Globus pallidus (tissue), 1 donor: ENCODE results near the gene DCLK3.

ENCODE experiments used
- DNase-seq: peaks from one replicate; pipeline ENCODE4 v3.0.0-alpha.2; 2015; ENCODE audit warnings: low spot score

DCLK3 gene

DNA sequence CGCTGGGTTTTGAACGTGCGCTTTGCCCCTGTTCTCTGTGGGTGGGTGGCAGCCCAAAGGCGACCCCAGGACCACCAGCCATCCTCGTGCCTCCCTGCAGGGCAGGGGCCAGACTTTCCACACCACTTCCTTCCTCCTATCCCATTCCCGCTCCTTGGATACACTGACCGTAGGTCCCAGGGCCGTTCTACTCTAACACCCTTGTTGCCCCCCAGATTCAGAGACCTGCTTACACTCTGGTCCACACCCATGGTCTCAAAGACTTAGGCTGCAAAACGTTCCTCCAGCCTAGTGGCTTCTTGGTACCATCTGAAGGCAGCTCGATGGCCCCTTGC is 318 bp upstream of the DCLK3 start:
- no peak for DNase-seq

DNA sequence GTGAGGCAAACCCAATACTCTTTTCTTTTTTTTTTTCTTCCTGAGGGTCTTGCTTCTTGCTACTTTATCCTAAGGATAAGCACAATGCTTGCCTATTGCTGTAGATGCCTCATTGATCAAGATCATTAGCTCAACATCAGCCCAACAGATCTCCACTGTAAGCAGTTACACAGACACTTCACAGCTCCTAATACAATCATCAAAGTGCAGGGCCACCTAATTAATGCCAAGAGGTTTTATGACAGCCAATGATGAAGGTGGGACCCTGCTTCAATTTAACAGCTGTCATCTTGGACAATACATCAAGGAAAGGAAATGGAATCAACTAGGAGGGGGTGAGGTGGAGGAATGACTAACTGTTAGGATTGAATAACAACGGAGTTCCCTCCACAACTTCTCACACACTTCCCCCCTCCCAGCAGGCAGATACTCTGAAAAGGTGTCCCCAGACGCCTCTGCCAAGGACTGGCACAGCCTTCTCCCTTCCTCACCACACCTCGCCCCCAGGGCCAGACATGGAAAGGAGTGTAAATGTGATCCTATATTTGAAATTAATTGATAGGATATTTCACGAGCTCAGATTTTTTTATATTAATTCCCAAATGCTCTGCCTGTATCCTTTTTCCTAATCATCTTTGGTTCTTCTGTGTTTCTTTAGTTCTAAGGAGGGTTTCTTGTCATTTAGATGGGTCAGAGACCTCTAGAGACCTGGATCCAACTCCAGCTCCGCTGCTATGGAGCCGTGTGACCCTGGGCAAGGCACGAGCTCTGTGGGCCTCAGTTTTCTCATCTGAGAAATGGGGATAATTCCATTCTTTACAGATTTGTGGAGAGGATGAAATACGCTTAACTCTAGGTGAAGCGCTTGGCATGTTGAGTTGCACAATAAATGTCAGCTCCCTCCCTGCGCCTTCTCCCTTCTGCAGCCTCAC is 1.2 kb downstream of the DCLK3 start:
- DNase-seq = no peak

DNA sequence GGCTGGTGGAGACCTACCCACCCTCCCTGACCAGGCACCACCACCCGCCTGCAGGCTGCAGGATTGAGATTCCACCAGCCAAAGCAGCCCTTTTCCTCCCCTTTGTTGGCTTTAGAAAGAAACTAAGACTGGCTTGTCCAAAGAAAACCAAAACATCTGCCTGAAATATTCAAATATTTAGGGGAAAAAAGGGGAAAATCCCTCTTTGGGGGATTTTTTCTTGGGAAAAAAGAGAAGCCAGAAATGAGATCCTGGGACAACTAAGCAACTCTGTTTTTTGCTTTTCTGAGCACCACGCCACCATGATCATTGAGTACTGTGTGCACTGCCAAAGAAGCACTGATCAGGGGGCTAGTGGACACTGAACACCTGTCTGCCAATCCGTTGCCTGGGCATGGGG is 2.6 kb downstream of the DCLK3 start:
- no peak for DNase-seq

DNA sequence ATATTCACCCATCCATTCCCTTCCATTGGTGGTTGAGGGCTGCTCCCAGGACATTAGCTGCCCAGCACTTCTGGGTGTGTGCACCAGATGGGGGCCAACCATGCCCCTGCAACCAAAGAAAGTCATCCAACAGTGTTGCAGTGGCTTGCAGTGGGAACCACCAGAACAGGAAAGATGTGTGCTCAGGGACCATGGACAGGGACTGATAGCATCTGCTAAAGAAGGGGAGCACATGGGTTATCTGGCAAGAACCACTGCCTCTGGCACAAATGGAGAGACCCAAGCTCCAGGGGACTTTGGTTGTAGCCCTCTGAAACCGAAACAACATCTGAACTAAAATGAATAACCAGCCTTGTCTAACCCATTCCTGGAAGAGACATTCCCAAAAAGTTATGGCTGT is 8.1 kb downstream of the DCLK3 start:
- no peak for DNase-seq

DNA sequence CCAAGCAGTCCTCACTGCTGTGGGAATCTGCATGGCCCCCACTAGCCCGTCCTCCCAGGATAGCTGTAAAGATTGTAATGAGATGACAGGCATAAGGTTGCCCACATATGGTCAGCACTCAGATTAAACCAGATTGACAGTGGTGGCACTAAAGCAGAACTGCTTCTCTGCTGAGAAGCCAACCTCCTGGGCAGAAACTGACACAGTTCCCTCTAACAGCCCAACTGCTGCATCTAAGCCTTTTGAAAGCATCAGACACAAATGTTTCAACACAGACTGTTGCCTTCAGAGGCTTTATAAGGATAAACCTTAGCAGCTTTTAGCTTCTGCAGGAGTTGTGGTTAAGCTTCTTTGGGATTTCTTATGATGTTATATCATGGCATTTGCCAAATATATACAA is 13.0 kb downstream of the DCLK3 start:
- DNase-seq = no peak

DNA sequence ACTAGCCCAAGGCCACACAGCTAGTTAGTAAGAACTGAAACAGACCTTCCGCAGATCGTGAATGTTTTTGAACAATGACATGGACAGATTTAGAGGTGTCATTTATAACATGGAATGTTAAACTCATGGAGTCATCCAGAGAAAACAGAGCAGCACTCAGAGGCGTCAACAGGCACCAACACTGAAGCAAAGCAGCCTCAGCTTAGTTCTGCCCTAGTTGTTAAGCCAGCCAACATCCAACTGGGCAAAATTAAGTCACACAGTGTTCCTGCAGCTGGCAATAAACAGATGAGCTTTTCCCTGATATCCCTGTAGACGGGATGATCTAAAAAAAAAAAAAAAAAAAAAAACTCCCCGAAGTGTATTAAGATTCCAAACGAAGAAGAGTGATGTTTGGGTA is 13.6 kb downstream of the DCLK3 start:
- DNase-seq = no peak

DNA sequence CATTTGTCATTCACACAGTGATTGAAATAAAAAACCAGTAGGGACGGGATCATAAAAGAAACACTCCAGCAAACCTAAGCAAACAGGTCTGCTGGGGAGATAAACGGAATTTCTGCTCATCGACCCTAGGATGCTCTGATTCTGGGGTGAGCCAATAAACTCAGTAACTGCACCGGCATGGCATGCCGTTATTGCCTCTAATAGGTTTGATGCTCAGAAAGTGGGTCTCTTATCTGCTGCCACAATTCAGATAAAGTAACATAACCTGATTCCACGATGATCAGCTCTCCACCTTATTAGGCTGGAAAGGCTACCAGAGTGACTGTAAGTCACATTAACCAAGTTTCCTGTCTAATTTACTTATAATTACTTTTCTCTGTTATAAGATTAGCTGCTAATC is 19.6 kb downstream of the DCLK3 start:
- no peak for DNase-seq

DNA sequence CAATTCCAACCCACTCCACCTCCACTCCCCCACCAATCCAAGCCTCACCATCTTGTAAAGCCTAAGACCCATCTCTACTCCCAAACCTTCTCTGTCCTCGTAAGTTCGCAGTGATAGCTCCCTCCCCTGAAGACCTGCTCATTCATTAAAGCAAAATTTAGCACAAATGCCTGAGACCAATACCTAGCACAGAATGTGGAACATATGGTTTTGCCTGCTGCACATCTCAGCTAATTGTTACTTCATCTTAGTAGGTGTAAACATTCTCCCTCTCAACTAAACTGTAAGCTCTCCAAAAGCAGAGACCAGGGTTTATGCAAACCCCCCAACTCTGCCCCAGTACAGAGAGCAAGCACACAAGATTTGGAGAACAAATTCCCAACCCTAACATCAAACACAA is 20.5 kb downstream of the DCLK3 start:
- no peak for DNase-seq

DNA sequence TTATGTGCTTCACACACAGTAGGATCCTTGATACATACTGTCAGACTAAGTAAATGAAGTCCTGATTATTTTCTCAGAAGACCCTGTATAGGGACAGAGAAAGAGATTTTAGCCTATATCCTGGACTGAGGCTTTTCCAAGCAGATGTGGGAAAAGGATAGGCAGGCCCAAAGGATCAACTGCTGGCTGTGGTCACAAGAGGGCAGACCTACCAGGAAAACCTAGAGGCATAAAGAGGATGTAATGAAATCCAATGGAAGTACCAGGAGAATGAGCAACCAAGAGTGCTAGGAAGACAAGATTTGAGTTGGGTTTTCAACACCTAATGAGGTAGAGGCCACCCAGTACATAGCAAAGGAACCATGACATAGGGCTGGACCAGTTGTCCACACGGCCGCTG is 23.1 kb downstream of the DCLK3 start:
- DNase-seq = no peak

DNA sequence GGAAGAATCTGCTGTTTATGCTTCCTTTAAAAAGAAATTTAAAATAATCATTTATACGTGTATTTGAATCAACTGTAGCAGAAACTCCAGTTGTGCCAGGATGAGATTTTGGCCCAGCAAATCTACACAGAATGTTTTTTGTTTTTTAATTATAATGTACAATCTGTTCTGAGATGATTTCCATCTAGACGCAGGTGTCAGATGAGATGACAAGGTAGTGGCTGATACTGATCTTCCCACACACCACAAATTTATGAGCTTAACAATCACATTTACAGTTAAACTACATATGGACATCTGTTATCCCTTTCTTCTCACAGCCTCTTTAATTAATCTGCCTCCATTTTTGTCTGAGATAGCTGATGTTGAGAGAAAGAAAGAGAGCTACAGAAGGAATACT is 23.6 kb downstream of the DCLK3 start:
- no peak for DNase-seq

DNA sequence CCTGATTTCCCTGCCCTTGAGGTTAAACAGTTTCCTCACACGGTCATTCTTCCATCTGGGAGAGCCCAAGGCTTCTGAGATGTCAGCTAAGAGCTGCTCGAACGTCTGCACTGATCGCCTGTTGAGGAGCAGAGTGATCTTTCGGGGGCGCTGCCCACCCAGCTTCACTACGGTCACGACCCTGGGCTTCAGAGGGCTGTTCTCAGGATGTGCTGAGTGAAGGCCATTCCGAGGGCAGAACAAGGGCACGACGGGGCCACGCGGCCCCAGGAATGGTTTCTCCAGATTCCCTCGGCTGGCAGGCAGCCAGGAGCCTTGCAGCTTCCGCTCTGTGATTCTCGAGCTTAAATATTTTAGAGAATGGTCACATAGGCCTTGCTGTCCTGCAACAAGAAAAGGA is 25.7 kb downstream of the DCLK3 start:
- DNase-seq = no peak

DNA sequence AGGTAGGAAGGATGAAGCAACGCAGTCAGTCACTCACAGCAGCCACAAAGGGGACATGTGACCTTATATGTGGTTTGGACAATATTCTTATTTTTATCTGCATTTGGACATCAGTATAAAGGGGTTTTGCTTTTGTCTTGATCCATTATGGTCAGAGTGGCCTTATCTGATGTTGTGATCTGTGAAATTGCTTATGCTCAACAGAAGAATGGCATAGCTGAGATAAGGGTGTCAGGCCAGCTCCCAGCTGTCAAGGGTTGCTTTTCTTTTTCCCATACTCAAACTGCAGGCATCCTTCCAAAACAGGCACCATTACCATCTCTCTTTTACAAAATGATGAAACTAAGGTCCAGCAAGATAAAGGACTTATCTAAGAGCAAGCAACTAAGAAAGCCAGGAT is 28.1 kb downstream of the DCLK3 start:
- DNase-seq = no peak

DNA sequence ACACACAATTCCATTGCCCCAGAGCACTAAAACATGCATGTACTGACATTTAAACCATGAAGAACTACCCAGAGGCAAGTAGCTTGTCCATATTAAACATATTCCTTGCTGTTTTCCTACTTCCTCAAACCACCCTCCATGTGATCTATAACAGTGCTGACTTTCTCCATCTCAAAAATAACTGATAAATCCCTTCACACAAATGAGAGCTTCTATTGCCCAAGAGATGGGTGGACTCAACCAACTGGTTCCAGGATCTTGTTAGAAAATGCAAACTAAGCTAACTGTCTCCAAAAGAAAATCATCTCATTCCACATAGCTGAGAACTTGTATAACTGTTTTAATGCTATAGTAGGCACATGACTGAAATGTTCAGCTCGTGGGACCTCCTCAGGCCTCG is 29.6 kb downstream of the DCLK3 start:
- DNase-seq = no peak

DNA sequence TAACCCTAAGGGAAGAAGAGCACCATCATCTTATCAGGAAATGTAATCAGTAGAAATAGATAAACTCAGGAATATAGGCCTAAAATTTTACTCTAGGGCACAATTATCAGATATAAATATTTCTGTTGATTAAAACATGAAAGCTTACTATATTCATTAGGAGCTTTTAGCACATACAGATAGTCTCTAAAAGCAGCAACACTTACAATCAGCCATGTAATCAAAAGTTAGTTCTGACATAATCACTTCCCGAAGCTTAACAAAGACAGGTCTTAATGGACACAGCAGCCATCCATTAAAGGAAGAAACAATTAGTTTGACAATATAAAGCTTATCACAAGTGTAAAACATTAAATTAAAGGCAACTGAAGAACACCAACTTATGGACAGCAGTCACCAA is 30.6 kb downstream of the DCLK3 start:
- no peak for DNase-seq

DNA sequence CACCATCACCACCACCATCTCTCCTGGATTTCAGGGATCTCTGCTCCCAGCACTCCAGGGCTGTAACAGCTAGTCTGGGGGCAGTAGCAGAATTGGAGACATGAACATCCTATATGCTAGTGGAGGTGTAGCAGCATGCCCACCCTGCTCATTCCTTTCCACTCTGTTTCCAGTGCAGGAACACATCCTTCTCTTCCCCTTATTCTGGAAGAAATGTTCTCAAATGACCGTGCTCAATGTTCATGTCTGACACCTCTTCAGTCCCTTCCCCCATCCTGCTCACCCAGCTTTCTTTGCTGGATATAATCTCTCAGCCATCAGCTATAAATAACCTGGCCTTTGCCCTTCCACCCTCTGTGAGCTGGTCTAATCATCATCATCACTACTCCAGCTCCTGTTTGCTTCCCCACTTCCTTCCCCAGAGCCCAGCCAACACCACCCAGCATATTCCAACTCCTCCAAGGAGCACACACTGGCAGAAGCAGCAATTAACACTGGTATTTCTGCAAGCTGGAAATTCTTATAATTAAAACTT is 31.1 kb downstream of the DCLK3 start:
- no peak for DNase-seq

DNA sequence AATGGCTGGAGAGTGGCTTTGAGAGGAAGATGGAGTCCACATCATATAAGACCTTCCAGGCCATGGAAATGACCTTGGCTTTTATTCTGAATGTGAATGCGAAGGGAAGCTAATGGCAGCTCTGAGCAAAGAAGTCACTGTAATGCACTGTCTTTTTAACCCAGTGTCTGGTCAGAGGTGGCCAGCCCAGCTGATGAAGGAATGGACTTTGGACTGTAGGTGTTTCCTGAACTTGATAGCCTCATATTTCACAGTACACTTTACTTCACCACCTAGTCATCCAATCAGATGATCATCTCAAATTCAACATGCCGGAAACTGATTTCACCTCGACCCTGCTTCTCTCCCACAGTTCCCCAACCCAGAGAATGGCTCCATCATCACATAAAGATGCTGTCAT is 33.4 kb downstream of the DCLK3 start:
- no peak for DNase-seq

DNA sequence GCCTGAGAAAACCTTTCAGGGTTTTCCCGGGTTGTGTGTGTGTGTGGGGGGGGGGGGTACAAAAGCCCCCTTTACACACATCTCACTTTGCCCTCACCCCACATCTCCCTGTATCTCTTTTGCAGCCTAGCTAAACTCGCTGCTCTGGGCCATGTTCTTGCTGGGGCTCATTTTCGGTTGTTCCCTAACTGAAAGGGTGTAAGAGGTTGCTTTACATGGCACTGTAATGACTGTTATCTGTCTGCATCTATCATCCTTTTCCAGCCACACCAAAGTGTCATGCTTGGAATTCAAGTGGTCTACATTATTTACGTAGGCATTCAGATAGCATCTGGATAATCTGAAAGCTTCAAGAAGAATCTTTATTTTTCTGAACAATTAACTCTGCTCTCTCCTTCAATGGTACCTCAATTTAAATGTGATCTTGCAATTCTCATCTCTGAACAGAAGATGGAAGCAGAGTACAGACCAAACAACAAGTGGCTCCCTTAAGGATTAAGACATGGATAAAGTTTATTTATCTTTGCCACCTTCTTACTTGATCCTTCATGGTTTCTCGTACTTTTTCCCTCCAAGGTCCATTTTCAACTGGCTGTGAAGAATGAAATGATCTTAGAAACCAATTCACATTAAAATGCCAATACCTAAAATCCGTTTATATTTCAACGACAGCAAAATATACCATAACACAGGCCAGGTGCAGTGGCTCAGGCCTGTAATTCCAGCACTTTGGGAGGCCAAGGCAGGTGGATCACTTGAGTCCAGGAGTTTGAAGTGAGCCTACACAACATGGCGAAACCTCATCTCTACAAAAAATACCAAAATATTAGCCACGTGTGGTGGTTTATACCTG is 34.9 kb downstream of the DCLK3 start:
- DNase-seq = peak; percentile 33

DNA sequence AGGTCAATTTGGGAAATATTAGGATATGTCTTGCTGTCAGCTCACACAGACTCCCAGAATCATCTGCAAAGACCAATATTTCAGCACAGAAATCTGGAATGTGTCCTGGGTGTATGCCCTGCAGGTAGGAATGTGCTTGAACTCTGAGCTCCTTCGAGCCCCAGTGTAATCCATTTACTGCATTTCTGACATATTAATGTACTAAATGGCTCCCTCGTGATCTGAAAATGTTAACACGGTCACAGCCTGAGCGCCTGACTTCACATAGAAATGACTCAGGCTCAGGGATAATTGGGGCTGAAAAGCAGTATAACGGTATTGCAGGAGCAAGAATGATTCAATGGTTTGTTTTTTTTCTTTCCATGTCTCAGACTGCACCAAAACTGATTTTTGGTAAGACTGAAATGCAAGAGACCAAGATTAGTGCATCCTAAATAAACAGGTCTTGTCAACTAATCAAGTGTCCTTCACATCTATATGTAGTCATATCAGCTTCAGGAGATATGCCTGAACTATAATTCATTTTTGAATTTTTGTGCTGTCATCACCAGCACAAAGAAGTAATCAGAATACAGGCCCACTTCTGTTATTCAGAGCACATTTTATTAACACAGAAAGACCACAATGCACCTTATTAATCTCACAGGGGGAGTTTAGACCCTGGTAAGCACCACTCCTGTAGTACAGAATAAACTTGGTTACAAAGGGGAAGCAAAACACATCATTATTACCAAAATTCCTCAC is 49.8 kb downstream of the DCLK3 start:
- no peak for DNase-seq

DNA sequence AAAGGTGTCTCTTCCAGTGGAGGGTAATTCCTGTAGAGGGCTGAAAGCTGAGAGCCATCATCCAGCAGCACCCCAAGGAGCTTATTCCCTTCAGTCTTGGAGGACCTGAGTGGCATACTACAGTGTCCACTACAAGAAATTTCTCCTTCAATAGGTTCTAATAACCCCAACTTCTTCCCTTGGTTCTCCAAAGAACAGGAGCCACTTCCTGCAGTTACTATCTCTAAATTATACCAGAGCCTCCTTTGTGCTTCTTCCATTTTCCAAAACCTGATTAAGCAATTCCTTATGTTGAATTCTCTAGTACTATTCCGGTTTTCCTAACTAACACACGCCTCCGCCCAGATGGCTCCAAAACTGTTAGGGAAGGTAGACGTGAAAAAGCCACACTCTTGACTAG is 50.4 kb downstream of the DCLK3 start:
- DNase-seq = no peak

DNA sequence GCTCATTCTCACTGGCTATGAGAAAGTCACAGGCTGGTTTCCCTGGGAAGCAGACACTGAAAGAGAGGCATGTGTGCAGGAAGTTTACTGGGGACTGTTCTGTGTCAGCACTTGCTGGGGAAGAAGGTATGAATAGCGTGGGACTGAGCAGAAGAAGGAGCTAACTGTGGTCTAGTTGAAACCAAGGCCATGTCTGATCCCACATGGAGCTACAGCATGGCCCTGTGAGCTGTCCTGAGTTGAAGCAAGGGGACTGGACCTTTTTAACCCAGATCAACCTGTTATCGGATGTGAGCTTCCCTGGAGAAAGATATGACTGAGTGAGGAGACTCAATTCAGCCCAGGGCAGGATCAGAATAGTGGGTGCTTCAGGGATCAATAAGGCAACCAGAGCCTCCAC is 53.7 kb downstream of the DCLK3 start:
- DNase-seq = no peak

DNA sequence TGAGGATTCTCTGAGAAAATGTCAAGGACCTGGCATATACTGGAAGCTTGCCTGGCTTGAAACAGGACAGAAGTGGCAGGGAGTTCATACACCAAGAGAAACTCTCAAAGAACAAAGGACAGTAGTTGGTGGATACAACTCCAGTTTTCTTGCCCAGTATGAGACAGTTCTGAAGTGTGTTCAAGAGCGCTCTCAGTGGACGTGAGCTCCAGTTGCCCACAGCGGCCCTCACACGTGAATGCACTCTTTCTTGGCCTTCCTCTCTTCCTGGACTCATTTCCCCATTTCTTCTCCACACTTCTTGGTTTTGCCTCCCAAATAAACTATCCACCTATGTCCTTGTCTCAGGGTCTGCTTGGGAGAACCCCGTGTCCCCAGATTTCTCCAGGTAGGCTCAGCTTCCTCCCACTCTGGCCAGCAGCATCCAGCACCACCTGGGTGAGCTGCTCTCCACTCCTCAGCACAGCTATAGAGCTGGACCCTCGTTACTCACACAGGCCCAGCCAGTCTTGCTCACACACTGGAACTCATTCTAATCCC is 54.5 kb downstream of the DCLK3 start:
- no peak for DNase-seq

DNA sequence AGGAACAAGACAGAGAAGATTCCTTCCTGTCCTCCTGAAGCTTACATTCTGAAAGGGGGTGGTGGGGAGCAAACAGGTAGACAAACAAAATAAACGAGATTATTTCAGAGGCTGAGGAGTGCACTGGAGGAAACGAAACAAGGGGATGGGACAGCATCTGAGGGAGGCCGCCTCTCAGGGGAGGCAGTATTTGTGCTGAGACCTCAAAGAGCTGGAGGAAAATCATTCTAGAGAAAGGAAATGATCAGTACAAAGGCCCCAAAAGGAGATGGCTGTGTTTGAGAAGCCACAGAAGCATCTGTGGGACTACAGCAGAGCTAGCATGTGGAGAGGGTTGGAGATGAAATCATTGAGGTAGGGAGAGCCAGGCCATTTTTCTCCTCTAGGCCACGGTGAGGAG is 55.1 kb downstream of the DCLK3 start:
- no peak for DNase-seq
